Endothelial cell of umbilical vein (primary cell): Measurements from ENCODE around the gene TOX2.

ENCODE experiments used
- EZH2 ChIP-seq: IDR thresholded peaks from 2 replicates; pipeline ENCODE4 v1.6.1; 2012; ENCODE audit warnings: borderline replicate concordance, low read depth, mild to moderate bottlenecking, moderate library complexity, low read length, inconsistent platforms; ENCODE audit not compliant: severe bottlenecking
- JUN ChIP-seq: IDR thresholded peaks from 2 replicates; pipeline ENCODE4 v1.6.1; 2011; ENCODE audit warnings: borderline replicate concordance, low read depth; ENCODE audit not compliant: insufficient read length, insufficient read depth
- MYC ChIP-seq: IDR thresholded peaks from one replicate; pipeline ENCODE4 v1.6.1; 2011; ENCODE audit warnings: mild to moderate bottlenecking, low read depth, low read length
- POLR2A ChIP-seq: IDR thresholded peaks from 2 replicates; pipeline ENCODE4 v1.6.1; 2012; ENCODE audit warnings: low read depth, mild to moderate bottlenecking, control low read depth, low read length
- POLR2AphosphoS5 ChIP-seq: IDR thresholded peaks from 2 replicates; pipeline ENCODE4 v1.6.1; 2012; ENCODE audit warnings: low read depth, mild to moderate bottlenecking, control low read depth, low read length, moderate library complexity; ENCODE audit not compliant: insufficient read depth
- TF ChIP-seq, protein P1 (sequence below), 2 donors: IDR thresholded peaks; 1 replicate in 1 of 2; 2 replicates in 1 of 2; pipeline ENCODE4 v1.5.1; 2011; ENCODE audit warnings: low read length in 2 of 2, mild to moderate bottlenecking in 2 of 2, moderate library complexity in 2 of 2, control low read depth in 1 of 2, inconsistent platforms in 1 of 2, low read depth in 1 of 2; ENCODE audit not compliant: insufficient read depth in 1 of 2; ENCODE audit errors: extremely low read depth in 1 of 2

DNA sequence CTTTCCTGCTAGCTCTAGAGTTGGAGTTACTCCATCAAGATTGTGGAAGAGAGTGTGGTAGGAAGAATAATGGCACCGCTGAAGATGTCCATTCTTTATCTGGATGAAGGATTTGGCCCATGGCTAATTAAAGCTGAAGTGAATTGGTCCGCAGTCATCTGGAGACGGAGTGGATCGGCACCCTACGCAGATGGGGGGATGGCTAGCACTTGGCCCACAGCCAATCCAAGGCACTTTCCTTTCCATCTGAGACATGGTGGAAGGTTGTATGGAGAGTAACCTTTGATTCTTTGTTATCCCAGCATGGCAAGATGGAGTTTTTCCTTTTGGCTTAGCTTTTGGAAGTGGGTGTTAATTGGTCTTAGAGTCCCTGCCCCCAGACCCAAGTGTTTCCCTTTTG, 184.0 kb downstream of the TOX2 start:
- TF ChIP-seq POLR2A: no peak
- no peak for TF ChIP-seq EZH2
- TF ChIP-seq, protein P1, sequence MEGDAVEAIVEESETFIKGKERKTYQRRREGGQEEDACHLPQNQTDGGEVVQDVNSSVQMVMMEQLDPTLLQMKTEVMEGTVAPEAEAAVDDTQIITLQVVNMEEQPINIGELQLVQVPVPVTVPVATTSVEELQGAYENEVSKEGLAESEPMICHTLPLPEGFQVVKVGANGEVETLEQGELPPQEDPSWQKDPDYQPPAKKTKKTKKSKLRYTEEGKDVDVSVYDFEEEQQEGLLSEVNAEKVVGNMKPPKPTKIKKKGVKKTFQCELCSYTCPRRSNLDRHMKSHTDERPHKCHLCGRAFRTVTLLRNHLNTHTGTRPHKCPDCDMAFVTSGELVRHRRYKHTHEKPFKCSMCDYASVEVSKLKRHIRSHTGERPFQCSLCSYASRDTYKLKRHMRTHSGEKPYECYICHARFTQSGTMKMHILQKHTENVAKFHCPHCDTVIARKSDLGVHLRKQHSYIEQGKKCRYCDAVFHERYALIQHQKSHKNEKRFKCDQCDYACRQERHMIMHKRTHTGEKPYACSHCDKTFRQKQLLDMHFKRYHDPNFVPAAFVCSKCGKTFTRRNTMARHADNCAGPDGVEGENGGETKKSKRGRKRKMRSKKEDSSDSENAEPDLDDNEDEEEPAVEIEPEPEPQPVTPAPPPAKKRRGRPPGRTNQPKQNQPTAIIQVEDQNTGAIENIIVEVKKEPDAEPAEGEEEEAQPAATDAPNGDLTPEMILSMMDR (IDR thresholded peaks at IDR 0.05; ENCODE audit: extremely low read depth in 1 of 2, insufficient read depth in 1 of 2, low read depth in 1 of 2, low read length in 2 of 2): no peak
- no peak for TF ChIP-seq JUN
- TF ChIP-seq POLR2AphosphoS5: no peak
- TF ChIP-seq MYC: no peak
